Motor neuron (in vitro differentiated cells): ENCODE results near the gene ARHGAP26. TPM values are rescaled to one million over a fixed set of nuclear protein-coding genes. Genes with fewer than 3 reads are reported as not detected.
A peak's percentile ranks its signal among the peaks of the same experiment; 100 is the strongest.
"Not testable (repeated sequence)": the region's sequence is repeated elsewhere in the genome, so short reads cannot be mapped to it uniquely, and the experiment has no call there.

Source experiments
- ATAC-seq, 8 experiments: fragments of 200-7000 bp; cut with Tn5 transposase; replicated peaks in 6 of 8; 2 replicates each; pipeline ENCODE4 v1.8.0; 2021; ENCODE audit warnings: mild to moderate bottlenecking in 8 of 8, moderate library complexity in 8 of 8
- H3K27ac ChIP-seq, 2 donors: fragments of 250-450 bp; sonication (Bioruptor Pico); 2 replicates each; pipeline ENCODE4 v1.9.0; 2021; ENCODE audit warnings: antibody characterized with exemption in 2 of 2, mild to moderate bottlenecking in 2 of 2, moderate library complexity in 1 of 2
- H3K4me1 ChIP-seq, 2 donors: fragments of 250-450 bp; sonication (Bioruptor Pico); replicated peaks in 1 of 2; 2 replicates each; pipeline ENCODE4 v1.6.1; 2021; ENCODE audit warnings: antibody characterized with exemption in 2 of 2, mild to moderate bottlenecking in 2 of 2, moderate library complexity in 1 of 2
- H3K4me3 ChIP-seq, 5 donors: fragments of 250-450 bp; sonication (Bioruptor Pico); 2 replicates each; pipeline ENCODE4 v1.9.0; 2021; ENCODE audit warnings: antibody characterized with exemption in 5 of 5, mild to moderate bottlenecking in 5 of 5, moderate library complexity in 4 of 5
- WGBS, 10 experiments: fragments of 450-650 bp; shearing (Covaris generic); methylation state at CpG; one replicate each; pipeline ENCODE4 v1.0.0; 2022; 5-methylcytosine and 5-hydroxymethylcytosine counted together
- in situ Hi-C, 9 experiments: fragments of 400-800 bp; cut with MboI; loops; one replicate each; pipeline ENCODE4 v1.15.0; 2021; ENCODE audit warnings: low sequenced_read_pairs in 9 of 9, low pct_unique_long_range_greater_than_20kb in 2 of 9; ENCODE audit not compliant: unreplicated experiment in 9 of 9
- total RNA-seq, 8 experiments: library from RNA; unstranded; fragments of 300-600 nt; gene quantifications; 2 replicates each; pipeline versions ENCODE4 v1.2.3 to v1.2.4, GENCODE V29; 2022

The ARHGAP26 gene
- total RNA-seq, 8 experiments from 2014 or later = 1.3 to 14.2 (median 7.0) TPM

DNA sequence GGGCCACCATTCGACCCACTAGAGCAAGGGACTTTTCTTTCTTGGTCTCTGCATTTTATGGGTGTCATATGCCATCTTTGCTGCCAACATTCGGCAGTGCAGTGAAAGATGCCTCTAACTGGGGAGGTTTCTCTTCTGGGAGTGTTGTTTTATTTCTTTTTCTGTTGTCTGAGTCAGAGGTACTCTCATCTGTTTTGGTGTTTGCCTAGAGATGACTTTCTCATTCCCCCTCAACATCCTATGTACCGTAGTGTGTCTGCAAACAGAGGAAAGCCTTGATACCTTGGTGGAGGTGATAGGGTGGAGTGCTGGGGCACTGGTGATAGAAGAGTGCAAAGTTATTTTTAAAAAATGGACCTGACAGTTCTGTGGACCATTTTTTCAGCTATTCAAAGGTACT, 182.1 kb downstream of the ARHGAP26 start:
- no peak for ATAC-seq
- Histone ChIP-seq H3K27ac (no peak overlapping the region), H3K4me3 (no peak overlapping the region), H3K4me1 (no peaks in the 10 kb centered on the region)
- 79 to 100% (median 93%) methylated on average over 1 to 3 of the region's 3 CpGs; no CpG with 5 or more reads in 3 of the 10 experiments for WGBS, 10 experiments
- in situ Hi-C loops = no loop called here

DNA sequence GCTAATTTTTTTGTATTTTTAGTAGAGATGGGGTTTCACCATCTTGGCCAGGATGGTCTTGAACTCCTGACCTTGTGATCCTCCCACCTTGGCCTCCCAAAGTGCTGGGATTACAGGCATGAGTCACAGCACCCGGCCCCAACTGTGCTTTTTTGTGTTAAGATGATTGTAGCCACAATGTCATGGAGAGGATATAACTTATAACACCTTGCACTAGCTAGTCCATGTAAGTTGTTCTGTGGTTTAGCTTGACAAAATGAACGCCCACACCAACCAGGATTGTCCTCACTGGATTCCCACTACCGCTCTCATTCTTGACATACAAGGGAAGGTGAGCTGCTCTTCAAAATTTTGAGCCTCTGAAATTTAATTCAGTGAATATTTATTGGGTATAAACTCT, 182.7 kb downstream of the ARHGAP26 start:
- in situ Hi-C loops, H3K4me3 ChIP-seq, ATAC-seq, H3K4me1 ChIP-seq, H3K27ac ChIP-seq: not testable (repeated sequence)
- 80 to 94% (median 88%) methylated on average over 2 to 3 of the region's 3 CpGs; no CpG with 5 or more reads in 4 of the 10 experiments for WGBS, 10 experiments

DNA sequence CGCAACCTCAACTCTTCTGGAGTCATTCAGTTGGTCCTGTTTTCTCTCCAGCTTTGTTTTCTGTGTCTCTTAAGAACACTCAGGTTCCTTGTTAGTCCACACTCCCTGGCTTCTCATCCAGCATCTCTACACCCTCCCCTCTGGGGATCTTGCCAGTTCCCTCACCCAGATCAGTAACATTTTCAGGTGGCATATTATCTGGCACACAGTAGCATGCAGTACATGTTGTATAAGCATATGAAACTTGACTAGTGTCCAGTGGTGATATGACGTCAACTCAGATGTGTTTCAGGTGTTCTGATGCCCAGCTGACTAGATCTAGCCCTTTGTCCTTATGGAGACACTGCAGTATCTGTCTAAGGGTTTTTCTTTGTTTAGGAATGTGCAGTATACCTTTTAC, 184.3 kb downstream of the ARHGAP26 start:
- in situ Hi-C loops = no loop called here
- H3K27ac ChIP-seq = no peak overlapping the region
- no peak overlapping the region for H3K4me3 ChIP-seq
- no peak for ATAC-seq
- no peaks in the 10 kb centered on the region for H3K4me1 ChIP-seq
- 90 to 100% (median 100%) methylated on average over 1 to 2 of the region's 2 CpGs; no CpG with 5 or more reads in 5 of the 10 experiments for WGBS, 10 experiments

DNA sequence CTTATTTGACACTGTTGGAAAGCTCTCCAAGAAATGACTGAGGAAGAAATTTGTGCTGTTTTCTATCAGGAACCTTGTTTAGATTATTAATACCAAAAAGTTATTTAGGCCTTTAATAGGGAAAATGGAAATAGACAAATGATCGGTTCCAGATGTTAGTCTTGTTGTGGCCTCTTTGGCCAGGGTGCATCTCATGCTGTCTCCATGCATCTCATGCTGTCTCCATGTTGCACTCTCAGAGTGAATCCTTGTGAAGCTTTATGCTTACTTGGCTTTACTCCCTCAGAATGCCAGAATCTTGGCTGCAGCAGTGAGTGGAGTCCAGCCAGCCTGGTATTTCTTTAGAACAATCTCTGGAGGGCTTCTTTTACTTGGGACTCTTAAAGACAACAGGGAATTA, 185.5 kb downstream of the ARHGAP26 start:
- H3K4me3 ChIP-seq = no peak overlapping the region
- H3K27ac ChIP-seq = no peak overlapping the region
- WGBS, 10 experiments = 0 to 100% (median 100%) methylated on average over 1 of the region's 1 CpG; no CpG with 5 or more reads in 5 of the 10 experiments
- in situ Hi-C loops = no loop called here
- H3K4me1 ChIP-seq = no peaks in the 10 kb centered on the region
- no peak for ATAC-seq

DNA sequence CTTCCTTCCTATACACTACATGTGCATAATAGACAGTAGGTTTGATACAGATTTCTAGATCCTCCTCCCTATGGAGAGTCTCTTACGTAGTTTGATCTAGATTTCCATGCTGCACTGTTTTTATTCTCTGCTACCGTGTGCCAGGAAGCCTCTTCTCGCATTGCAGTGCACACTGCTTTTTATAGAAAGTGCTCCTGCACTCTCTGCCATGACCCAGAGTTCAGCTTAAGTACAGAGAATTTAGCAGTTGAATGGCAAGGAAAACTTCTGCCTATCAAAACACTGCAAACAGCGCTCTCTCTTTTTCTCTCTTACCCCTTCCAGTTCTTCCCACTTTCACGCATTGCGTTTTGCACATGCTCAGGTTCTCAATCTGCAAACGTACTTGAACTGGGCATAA, 187.4 kb downstream of the ARHGAP26 start:
- H3K27ac ChIP-seq = no peak overlapping the region
- no peak overlapping the region for H3K4me3 ChIP-seq
- ATAC-seq = no peak
- in situ Hi-C loops = no loop called here
- H3K4me1 ChIP-seq = no peaks in the 10 kb centered on the region
- WGBS, 10 experiments = 73 to 100% (median 89%) methylated on average over 1 to 7 of the region's 7 CpGs

DNA sequence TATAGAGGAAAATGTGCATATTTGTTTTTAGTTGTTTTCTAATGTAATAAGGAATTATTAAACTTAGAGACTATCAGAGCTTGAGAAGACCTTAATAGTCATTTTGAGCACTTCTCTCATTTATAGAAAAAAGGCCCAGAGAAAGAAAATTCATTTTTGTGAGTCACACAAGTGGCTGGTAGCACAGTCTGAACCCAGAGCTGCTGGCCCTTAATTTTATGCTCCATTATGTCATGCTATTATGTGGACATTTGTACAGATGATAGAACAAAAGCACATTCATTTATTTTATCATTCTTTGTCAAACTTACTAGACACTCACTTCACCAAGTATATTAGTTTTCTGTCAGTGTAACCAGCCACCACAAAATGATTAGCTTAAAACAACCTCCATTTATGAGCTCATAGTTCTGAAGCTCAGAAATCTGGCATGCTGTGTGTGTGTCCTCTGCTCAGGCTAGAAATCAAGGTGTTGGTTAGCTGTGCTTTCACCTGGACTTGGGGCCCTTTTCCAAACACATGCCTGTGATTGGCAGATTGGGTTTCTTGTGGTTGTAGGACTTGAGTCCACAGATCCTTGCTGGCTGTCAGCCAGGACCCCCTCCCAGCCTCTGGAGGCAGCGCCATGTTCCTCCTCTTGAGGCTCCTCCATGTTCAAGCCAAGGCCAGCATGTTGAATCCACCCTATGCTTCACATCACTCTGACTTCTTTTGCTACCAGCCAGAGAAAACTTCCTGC, 188.9 kb downstream of the ARHGAP26 start:
- ATAC-seq = peak in 1 of 8 experiments; percentile 62
- Histone ChIP-seq H3K27ac (no peak overlapping the region), H3K4me3 (no peak overlapping the region), H3K4me1 (no peaks in the 10 kb centered on the region)
- in situ Hi-C loops = no loop called here
- 100% methylated on average over 1 of the region's 1 CpG; no CpG with 5 or more reads in 6 of the 10 experiments for WGBS, 10 experiments

DNA sequence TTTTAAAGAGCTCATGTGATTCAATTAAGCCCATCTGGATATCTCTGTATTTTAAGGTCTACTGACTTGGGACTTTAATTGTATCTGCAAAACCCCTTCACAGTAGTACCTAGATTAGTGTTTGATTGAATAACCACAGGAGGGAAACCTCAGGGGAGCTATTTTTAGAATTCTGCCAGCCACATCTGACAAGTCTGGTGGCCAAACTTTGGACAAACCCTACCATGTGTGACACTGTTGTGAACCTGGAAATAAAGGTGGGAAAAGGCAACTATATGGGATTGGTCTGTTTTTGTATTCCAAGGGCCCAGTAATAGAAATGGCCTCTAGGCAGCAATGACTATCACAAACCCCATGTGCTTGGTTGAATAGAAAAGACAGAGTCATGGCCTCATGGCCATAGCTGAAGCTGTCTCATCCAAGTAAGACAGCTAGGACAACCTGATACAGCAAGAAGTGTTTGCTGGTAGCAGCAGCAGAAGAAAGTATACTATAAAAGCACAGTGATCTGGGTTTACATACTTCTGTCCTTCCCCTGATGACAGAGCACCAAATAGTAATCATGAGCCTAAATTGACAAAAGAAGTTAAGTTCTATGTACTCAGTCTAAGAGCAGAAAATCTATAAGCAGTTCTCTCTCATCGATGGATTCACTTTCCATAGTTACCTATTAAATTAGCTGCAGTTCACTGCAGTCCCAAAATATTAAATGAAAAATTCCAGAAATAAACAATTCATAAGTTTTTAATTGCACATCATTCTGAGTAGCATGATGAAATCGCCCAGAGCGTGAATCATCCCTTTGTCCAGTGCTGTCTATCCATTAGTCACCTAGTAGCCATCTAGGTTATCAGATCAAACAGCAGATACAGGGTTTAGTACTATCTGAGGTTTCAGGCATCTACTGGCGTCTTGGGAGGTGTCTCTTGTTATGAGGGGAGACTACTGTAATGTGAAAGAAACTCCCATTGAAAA, 189.8 kb downstream of the ARHGAP26 start:
- Histone ChIP-seq H3K27ac (no peak overlapping the region), H3K4me1 (no peaks in the 10 kb centered on the region), H3K4me3 (no peak overlapping the region)
- peak in 4 of 8 experiments; percentile 65 to 96 (median 80) for ATAC-seq
- in situ Hi-C loops = no loop called here
- WGBS, 10 experiments = 25 to 100% (median 83%) methylated on average over 1 to 4 of the region's 4 CpGs; no CpG with 5 or more reads in 1 of the 10 experiments

DNA sequence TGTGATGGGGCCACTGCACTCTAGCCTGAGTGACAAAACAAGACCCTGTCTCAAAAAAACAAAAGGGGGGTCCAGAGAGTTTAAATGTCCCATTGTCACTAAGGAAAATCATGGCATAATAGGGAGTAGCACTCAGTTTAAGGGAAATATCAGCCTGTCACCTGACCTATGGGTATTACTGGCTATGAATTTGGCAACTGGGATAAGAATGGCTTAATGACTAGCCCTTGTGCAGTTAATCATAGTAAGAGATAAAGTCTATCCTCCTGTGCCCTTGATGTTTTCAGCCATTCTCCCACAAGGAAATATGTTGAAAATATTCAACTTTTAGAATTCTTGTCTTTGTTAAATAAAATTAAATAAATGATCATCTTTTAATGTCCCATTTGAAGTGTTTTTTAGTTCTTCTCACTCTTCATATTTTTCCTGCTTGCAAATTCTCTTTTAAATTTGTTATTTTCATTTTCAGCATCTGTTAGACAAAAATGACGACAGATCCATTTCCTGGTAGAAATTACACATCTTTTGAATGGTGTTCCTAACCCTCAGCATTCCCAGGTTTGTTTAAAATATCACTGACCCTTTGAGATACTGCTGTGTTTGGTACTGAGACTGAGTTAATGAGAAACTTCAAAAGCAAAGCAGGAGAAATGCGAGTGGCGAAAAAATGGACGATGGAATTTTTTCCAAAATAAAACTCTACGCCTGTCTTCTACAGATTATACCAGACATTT, 191.4 kb downstream of the ARHGAP26 start:
- H3K27ac ChIP-seq = no peak overlapping the region
- H3K4me1 ChIP-seq = no peaks in the 10 kb centered on the region
- in situ Hi-C loops = no loop called here
- H3K4me3 ChIP-seq = no peak overlapping the region
- 20 to 92% (median 86%) methylated on average over 1 to 5 of the region's 5 CpGs; no CpG with 5 or more reads in 1 of the 10 experiments for WGBS, 10 experiments
- ATAC-seq = no peak

DNA sequence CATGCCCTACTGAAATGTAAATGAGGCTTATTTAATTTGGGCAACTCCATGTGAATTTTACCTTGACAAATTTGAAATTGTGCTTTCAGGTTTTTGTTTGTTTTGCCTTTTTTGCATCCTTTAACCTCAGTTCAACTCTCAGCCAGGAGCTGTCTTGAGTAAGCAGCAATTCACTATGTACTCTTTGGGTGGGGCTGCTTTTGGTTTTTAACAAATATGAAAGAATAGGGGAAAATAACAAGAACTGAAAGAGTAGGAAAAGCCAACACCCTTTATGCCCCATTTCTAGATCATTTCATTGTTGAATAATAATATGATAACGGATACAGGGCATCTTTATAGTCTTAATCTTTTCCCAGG, 192.0 kb downstream of the ARHGAP26 start:
- Histone ChIP-seq H3K4me1 (no peaks in the 10 kb centered on the region), H3K27ac (no peak overlapping the region), H3K4me3 (no peak overlapping the region)
- peak in 1 of 8 experiments; percentile 62 for ATAC-seq
- in situ Hi-C loops = no loop called here
- WGBS, 10 experiments = 17 to 100% (median 88%) methylated on average over 1 of the region's 1 CpG; no CpG with 5 or more reads in 1 of the 10 experiments

DNA sequence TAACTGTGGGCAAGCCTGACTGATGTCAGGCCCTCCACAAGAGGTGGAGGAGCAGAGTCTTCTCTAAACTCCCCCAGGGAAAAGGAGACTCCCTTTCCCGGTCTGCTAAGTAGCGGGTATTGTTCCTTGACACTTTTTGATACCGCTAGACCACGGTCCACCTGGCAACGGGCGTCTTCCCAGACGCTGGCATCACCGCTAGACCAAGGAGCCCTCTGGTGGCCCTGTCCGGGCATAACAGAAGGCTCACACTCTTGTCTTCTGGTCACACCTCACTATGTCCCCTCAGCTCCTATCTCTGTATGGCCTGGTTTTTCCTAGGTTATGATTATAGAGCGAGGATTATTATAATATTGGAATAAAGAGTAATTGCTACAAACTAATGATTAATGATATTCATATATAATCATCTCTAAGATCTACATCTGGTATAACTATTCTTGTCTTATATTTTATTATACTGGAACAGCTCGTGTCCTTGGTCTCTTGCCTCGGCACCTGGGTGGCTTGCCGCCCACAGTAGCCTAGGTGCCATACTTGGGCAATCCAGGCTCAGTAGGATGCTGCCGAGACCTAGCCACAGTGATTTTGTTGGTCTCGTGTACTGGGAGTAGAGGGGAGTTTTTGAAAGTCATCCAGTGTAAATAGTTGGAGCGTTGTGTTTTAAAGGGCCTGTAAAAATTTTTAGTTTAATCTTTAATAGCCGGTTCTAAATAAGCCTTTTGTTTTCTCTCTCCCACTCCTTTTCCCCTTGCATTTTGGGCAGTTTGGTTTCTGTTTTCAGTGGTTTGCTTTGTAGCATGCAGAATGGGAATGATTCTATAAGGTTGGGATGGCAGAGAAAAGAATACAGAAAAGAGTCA, 195.3 kb downstream of the ARHGAP26 start:
- WGBS, 10 experiments = 70 to 97% (median 89%) methylated on average over 1 to 6 of the region's 17 CpGs; no CpG with 5 or more reads in 2 of the 10 experiments
- H3K4me3 ChIP-seq, H3K27ac ChIP-seq, in situ Hi-C loops, H3K4me1 ChIP-seq: not testable (repeated sequence)
- peak in 1 of 8 experiments; percentile 12 for ATAC-seq

DNA sequence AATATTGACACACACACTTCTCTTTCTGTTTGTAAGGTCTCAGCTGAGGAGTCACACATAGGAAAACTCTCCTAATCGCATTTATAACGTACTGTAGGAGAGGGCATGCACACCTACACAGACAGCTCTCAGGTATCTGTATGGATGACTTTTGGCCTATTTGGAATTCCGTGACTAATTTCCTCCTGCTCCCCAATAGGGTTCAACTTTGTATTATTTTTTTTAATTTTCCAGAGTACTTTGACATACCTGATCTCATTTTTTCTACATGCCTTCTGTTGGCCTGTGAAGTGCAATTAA, 195.9 kb downstream of the ARHGAP26 start:
- no peak overlapping the region for H3K4me3 ChIP-seq
- no peak overlapping the region for H3K27ac ChIP-seq
- in situ Hi-C loops = no loop called here
- 72 to 100% (median 97%) methylated on average over 1 to 3 of the region's 3 CpGs; no CpG with 5 or more reads in 1 of the 10 experiments for WGBS, 10 experiments
- peak in 1 of 8 experiments; percentile 55 for ATAC-seq
- no peaks in the 10 kb centered on the region for H3K4me1 ChIP-seq

DNA sequence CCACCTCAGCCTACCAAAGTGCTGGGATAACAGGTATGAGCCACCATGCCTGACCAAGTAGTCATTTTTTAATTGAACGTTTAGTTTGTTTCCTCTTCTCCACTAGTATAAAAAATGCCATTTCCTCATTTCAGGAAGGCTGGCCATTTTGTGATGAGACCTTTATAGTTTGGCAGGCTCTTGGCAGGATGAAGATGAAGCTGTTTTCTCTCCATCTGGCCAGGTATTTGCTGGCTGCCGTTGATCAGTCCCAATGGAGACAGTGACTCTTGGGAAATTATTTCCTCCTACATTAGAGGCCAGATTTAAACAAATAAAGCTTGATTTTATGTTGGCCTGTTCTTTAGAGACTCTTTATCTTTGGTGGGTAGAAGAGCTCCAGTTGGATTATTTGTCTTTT, 199.0 kb downstream of the ARHGAP26 start:
- in situ Hi-C loops = no loop called here
- Histone ChIP-seq H3K4me1 (no peaks in the 10 kb centered on the region), H3K4me3 (no peak overlapping the region), H3K27ac (no peak overlapping the region)
- ATAC-seq = no peak
- WGBS, 10 experiments = 59 to 100% (median 89%) methylated on average over 1 to 2 of the region's 2 CpGs; no CpG with 5 or more reads in 1 of the 10 experiments
